GM18861 (cell line): Measurements from ENCODE around the gene DOK5.

Experiments
- ATAC-seq: cut with Tn5 transposase; IDR thresholded peaks from one replicate; pipeline ENCODE4 v1.9.1; 2021; ENCODE audit not compliant: unreplicated experiment

DOK5 gene

DNA sequence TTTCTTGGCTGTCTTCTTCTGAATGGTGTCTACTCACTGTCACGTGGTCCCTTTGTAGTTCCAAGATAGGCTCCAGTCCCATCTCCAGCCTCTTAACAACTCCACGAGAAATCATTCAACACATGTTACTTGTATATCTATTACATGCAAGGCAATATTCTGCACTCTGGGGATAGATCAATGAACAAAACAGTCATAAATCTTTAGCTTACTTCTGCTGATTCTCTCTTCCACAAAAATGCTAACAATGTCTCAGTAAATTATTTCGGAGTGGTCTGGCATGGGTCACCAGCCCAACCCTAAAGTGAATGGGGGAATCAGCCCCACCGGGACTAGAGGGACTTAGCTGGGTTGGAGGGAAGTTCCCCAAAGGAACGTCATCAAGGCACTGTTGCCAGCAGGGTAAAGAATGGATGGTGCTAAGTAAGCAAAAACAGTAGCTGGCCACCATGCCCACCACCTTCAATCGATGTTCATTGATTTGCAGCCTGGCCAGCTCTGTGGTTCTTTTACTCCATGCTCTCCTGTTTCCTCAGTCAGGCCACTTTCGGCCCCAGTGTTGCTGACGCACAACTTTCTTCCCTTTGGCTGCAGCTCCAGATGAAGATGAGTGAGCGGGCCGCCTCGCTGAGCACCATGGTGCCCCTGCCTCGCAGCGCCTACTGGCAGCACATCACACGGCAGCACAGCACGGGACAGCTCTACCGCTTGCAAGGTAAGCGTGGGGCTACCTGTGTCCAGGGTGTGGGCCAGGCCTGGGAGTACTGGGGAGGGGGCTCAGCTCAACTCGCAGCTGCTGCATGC lies 167.7 kb downstream of the DOK5 start:
- ATAC-seq, result no peak

DNA sequence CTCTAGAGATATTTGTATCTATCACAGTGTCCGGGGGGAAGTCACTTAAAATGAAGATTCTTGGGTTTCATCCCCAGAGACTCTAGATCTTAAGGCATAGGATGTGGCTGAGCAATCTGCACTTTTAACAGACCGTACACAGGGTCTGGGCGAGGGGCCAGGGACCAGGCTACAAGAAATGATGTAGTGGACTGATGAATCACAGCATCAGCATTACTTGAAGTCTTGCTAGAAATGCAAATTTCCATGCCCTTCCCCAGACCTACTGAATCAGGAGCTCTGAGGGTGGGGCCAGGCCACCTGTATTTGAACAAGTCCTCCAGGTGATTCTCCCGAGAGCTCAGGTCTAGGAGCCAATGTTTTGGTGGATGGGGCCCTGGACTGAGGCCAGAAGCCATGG lies 168.4 kb downstream of the DOK5 start:
- no peak for ATAC-seq

- no peak for ATAC-seq
Observed at GRCh38 chr20:54645445-54646155, 170.2 kb downstream of the DOK5 start.

GRCh38 chr20:54646156-54646517 lies 170.7 kb downstream of the DOK5 start:
- no peak for ATAC-seq

DNA sequence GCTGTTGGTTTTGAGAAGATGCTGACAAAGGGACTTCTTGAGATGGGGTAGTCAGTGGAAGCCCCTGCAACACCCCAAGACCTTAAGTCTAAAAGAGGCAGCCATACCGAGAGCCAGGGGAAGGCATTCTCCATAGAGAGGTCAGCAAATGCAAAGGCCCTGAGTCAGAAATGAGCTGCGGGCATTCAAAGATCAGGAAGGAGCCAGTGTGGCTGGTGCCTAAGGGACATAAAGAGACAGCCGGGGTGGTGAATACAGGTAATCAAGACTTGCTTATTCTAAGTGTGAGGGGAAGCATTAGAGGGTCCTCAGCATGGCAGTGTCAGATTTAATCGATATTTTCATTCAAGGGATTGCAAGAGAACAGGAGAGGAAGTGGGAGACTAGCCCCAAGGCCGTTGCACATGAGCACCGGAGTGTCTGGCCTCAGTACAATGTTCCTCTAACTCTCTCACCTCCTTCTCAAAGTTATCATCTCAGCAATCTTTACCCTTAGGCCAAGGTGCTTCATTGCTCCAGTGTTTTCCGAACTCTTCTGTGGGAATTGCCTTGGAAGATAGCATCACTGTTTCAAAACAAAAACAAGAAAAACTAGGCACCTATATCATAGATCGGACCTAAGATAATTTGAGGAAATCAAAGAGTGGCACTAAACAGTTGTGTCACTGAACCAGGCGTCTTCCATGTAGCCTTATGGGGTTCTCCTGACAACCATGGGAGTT lies 173.2 kb downstream of the DOK5 start:
- ATAC-seq, result no peak

GRCh38 chr20:54649511-54649962 lies 174.1 kb downstream of the DOK5 start:
- no peak for ATAC-seq

DNA sequence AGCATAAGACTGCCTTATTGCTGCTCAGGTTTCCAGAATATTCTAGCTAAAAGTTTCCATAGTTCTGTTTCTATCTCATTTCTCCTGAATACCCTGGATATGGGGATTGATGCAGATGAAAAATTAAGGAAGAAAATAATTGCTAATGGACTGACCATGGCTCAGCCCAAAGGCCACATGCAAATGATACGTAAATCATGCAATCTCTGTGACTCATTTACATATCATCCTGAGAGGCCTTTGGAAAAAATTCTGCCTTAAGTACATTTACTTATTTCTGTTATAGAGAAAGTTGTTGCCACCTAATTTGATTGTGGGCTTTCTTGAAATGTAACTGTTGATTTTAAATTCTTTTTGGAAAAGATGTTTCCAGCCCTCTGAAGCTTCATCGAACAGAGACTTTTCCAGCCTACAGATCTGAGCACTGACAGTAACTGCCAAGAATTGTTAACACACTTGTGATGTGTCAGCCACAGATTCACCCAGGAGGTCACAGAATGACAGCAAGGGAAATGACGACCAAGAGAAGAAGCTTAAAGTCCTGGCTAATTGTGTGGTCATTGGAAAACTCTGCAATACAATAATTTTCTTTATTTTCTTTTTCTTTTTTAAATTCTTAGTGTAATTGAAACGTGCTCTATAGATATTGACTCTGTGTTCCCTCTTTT lies 174.8 kb downstream of the DOK5 start:
- ATAC-seq, result no peak

DNA sequence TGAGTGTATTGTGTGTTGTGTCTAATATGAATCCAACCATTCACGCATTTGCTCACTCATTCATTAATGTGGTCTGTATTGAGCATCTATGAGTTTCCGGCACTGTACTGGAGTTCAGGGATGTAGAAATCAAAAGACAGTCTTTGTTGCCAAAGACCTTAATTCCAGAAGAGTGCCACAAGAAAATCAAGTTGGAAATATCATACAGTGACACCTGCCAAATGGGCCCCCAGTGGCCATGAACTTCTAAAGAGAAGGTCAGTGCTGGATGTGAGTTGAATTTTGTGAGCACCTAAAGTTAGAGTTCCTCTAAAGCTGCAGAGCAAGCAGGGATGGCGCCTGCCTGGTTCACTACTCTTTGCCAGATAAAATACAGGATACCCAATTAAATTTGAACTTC lies 175.9 kb downstream of the DOK5 start:
- no peak for ATAC-seq

DNA sequence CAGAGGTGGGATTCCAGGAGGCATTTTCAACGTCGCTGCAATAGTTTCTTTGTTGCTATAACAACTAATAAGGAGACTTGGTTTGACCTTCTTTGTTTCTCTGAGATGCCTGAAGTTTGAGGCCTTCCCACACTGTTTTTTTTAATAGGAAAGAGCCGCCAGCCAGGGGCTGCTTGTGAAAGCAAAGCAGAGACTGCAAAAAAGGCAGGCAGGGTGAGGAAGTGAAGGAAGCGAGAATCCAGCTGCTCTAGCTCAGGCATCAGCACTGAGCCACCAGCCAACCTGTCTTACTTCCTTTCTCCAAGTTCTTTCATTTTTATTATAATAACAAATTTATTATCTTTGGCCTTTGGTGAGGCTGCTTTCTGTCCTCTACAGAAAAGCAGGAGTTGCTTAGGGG lies 179.1 kb downstream of the DOK5 start:
- no peak for ATAC-seq

GRCh38 chr20:54657268-54657826 lies 182.0 kb downstream of the DOK5 start:
- no peak for ATAC-seq

- ATAC-seq, result no peak
Observed at GRCh38 chr20:54658525-54658924, 183.1 kb downstream of the DOK5 start.

- ATAC-seq, result no peak
Observed at GRCh38 chr20:54661265-54661664, 185.9 kb downstream of the DOK5 start.

GRCh38 chr20:54661880-54662465 lies 186.6 kb downstream of the DOK5 start:
- no peak for ATAC-seq

- no peak for ATAC-seq
Observed at GRCh38 chr20:54665812-54666211, 190.4 kb downstream of the DOK5 start.

GRCh38 chr20:54668271-54669039 lies 193.1 kb downstream of the DOK5 start:
- ATAC-seq, result no peak

- ATAC-seq, result no peak
Observed at GRCh38 chr20:54669040-54669363, 193.6 kb downstream of the DOK5 start.

DNA sequence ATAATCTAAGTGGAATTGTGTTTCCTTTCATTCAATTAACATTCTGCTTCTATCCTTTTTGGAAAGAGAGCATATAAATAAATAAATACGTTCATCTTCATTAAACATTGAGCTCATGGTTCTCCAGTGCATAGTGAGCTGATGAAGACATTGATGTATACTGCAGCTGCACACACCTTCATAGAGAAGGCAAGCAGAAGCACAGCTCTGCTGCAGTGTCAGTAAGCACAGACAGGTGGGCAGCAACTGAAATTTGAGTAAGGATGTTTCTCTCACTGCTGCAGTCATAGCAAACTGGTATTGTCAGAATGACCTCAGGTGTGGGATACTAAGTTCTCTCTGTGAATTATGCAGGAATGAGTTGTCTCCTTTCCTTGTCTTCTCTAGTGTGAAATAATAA lies 202.9 kb downstream of the DOK5 start:
- no peak for ATAC-seq

DNA sequence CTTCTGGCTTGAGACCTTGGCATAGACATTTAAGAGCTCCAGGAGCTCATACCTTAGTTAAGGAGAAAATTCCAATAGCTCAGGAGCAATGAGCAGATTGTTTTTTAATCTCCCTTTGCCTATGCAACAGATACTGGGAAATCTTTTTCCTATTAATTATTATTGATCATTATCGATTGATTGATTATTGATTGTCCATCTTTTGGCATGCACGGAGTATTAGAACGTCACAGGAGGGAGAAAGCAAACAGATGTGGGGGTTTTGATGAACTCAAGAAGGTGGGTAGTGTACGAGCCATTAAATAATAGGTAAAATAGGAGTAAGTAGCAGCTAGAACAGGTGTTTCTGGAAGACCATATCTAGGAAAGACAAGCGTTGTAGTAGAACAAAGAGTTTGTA lies 205.0 kb downstream of the DOK5 start:
- no peak for ATAC-seq

DNA sequence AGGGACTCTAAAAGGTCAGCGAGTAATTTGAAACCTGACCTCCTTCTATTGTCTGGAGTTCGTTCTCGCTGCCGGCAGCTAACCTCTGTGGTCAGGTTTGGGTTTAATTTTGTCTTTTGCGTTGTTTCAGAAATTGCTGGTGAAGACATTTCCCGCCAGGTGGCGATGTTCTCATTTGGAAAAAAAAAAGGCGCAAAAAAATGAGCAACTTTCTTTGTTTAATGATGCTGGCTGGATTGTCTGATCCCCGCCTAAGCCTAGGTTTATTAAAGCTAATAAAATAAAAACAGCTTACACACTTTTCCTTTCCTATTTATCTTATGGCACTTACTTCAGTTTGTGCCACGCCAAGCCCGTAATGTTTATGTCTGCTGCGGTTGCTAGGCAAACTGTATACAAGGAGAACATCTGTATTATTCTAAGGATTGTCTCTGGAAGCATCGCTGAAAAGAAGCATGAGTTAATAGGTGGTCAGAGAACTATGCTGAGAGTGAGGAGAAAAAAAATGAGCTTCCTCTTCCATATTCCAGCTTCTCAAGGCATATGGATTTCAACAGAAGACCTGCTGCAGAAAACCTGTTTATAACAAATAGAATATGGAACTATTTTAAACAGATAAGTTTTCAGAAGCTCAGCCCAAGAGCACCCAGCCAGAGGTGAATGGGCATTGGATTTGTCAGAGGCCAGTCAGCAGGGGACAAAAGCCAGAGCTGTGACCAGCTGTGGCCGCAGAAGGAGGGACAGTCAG lies 205.7 kb downstream of the DOK5 start:
- ATAC-seq, result no peak
